D721Med (cell line): ENCODE data around the gene AGFG1.
"Not testable (repeated sequence)": the region's sequence is repeated elsewhere in the genome, so short reads cannot be mapped to it uniquely, and the experiment has no call there.

ENCODE experiments used
- DNase-seq: peaks from one replicate; pipeline ENCODE4 v3.0.0; 2011; ENCODE audit warnings: low spot score; ENCODE audit not compliant: insufficient read length
- FAIRE-seq: peaks from 2 replicates; lab custom pipeline; 2011; peaks lifted over from hg19 to GRCh38; lab: Jason Lieb, UNC
- TF ChIP-seq, protein P1 (sequence below): IDR thresholded peaks from 2 replicates; pipeline ENCODE4 v1.5.1; 2012; ENCODE audit warnings: mild to moderate bottlenecking, control low read depth; ENCODE audit not compliant: insufficient read depth; ENCODE audit errors: missing control alignments

Gene AGFG1

DNA sequence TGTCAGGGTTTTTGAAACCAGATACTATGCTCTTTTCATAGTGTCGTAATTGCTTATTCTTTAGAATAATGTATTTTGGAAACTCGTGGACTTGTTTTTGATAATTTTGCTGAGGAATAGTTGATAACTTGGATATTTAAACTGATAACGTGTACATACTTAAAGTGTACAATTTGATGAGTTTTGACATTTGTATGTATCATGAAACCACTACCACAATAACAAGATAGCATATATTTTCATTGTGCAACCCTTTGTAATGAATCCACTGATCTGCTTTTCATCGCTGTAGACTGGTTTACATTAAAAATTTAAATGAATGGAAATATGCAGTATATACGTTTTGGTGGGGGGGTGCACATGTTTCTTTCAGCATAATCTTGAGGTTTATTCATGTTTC lies 45.8 kb downstream of the AGFG1 start:
- DNase-seq (no peak), FAIRE-seq (no peak)
- TF ChIP-seq, protein P1, sequence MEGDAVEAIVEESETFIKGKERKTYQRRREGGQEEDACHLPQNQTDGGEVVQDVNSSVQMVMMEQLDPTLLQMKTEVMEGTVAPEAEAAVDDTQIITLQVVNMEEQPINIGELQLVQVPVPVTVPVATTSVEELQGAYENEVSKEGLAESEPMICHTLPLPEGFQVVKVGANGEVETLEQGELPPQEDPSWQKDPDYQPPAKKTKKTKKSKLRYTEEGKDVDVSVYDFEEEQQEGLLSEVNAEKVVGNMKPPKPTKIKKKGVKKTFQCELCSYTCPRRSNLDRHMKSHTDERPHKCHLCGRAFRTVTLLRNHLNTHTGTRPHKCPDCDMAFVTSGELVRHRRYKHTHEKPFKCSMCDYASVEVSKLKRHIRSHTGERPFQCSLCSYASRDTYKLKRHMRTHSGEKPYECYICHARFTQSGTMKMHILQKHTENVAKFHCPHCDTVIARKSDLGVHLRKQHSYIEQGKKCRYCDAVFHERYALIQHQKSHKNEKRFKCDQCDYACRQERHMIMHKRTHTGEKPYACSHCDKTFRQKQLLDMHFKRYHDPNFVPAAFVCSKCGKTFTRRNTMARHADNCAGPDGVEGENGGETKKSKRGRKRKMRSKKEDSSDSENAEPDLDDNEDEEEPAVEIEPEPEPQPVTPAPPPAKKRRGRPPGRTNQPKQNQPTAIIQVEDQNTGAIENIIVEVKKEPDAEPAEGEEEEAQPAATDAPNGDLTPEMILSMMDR, result no peak

GRCh38 chr2:227518278-227518865 lies 46.4 kb downstream of the AGFG1 start:
- FAIRE-seq, DNase-seq: not testable (repeated sequence)

DNA sequence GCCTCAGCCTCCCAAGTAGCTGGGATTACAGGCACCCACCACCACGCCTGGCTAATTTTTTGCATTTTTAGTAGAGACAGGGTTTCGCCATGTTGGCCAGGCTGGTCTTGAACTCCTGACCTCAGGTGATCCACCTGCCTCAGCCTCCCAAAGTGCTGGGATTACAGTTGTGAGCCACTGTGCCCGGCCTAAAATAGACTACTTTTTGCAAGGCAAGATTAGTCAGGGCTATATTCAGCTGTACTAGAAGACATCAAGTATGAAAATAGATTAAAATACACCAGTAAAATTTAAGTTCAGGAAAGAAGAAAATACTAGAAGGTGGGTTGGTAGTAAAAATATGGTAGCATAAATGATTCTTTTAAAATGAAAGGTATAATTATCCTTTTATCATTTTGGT lies 49.2 kb downstream of the AGFG1 start:
- DNase-seq, FAIRE-seq: not testable (repeated sequence)

GRCh38 chr2:227524665-227525064 lies 52.7 kb downstream of the AGFG1 start:
- TF ChIP-seq, protein P1, result no peak
- DNase-seq (no peak), FAIRE-seq (no peak)

GRCh38 chr2:227527351-227527750 lies 55.4 kb downstream of the AGFG1 start:
- DNase-seq, result no peak
- peak; percentile 53 for FAIRE-seq
- TF ChIP-seq, protein P1, result no peak

- DNase-seq (no peak), FAIRE-seq (no peak)
- TF ChIP-seq, protein P1, result no peak
Observed at GRCh38 chr2:227528803-227529202, 56.8 kb downstream of the AGFG1 start.

DNA sequence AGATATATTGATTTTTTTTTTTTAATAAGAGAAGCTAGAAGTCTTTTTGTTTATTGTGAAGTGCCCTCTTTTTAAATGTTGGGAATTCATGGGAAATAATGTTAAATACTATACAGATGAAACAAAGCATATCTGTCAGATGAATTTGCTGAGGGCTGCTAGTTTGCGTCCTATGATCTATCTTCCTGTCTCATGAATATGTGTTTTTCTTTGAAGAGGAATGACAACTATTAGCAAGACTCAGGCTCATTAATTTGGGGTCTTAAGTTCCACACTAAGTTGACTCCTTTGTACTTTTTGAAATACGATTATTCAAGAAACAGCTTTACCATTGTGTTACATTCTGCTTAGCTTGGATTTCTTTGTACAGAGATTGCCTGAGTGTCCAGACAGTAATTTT lies 57.9 kb downstream of the AGFG1 start:
- FAIRE-seq, result no peak

GRCh38 chr2:227534714-227535113 lies 62.8 kb downstream of the AGFG1 start:
- TF ChIP-seq, protein P1, result no peak
- no peak for DNase-seq
- no peak for FAIRE-seq

More for the DNA sequence above, 57.9 kb downstream of the AGFG1 start:
- TF ChIP-seq, protein P1, result no peak
- no peak for DNase-seq
